Glomerular visceral epithelial cell (primary cell): Measurements from ENCODE around the gene ERVH48-1.
"Not testable (repeated sequence)": the region's sequence is repeated elsewhere in the genome, so short reads cannot be mapped to it uniquely, and the experiment has no call there.

ENCODE experiments used
- DNase-seq: peaks from one replicate; pipeline ENCODE4 v3.0.0-alpha.2; 2016; ENCODE audit errors: extremely low spot score

The ERVH48-1 gene

DNA sequence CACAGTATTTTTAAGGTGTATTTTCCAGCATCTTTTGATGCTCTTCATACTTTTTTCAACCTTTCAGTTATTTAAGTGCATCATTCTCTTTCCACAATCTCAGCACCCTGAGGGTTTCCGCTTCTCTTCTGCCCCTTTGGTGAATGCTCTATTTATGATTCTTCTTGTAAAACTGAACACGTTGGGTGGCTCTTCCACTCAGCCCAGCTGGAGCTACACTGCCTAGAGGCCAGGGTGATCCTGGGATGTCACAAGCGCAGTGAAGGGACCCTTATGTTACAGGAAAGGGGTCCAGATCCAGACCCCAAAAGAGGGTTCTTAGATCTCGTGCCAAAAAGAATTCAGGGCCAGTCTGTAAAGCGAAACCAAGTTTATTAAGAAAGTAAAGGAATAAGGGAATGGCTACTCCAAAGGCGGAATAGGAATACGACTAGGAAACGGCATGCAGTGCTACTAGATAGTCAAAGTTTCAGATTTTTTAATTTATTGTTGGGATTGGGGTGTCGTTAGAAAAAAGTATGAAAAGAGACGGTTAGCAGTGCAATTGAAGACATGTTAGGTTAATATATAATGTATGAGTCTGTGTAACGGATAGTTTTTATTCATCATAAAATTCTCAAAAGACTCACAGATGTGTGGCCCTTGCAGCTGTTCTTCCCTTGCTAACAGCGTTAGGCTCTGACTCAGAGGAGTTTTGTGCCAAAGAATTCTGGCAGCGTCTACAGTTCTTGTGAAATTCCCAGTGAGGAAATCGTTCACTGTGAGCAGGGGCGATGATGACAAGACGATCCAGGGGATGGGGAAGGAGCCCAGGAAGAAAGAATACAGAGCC, 14.4 kb upstream of the ERVH48-1 start:
- DNase-seq: peak; percentile 89

GRCh38 chr21:42938606-42938995, 13.2 kb upstream of the ERVH48-1 start:
- DNase-seq: not testable (repeated sequence)

- no peak for DNase-seq
Measured at GRCh38 chr21:42937960-42938605, 12.7 kb upstream of the ERVH48-1 start.

DNA sequence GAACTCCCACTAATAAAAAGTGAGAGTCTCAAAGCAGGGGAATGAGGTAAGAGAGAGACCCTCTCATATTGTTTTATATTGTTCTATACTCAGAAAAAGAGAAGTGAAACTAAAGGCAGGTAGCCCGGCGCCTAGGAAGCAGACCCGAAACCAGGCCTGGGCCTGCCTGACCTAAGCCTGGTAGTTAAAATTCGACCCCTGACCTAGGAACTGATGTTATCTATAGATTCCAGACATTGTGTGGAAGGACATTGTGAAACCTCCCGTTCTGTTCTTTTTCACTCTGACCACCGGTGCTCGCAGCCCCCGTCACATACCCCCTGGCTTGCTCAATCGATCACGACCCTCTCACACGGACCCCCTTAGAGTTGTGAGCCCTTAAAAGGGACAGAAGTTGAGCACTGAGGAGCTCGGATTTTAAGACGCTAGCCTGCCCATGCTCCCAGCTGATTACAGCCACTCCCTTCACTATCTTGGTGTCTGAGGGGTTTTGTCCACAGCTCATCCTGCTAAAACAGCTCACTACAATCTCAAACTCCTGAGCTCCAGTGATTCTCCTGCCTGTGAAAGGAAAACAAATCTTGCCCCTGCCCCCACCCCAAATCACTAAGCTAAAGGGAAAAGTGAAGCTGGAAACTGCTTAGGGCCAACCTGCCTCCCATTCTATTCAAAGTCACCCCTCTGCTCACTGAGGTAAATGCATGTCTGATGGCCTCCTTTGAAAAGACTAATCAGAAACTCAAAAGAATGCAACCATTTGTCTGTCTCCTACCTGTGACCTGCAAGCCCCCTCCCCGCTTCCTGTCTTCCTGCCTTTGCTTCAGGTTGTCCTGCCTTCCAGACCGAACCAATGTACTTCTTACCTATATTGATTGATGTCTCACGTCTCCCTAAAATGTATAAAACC, 11.9 kb upstream of the ERVH48-1 start:
- not testable (repeated sequence) for DNase-seq

- DNase-seq: not testable (repeated sequence)
Measured at GRCh38 chr21:42936360-42936759, 10.9 kb upstream of the ERVH48-1 start.

GRCh38 chr21:42933973-42934372, 8.5 kb upstream of the ERVH48-1 start:
- not testable (repeated sequence) for DNase-seq

- DNase-seq: not testable (repeated sequence)
Measured at GRCh38 chr21:42933137-42933970, 7.9 kb upstream of the ERVH48-1 start.

GRCh38 chr21:42932378-42933136, 7.1 kb upstream of the ERVH48-1 start:
- not testable (repeated sequence) for DNase-seq

DNA sequence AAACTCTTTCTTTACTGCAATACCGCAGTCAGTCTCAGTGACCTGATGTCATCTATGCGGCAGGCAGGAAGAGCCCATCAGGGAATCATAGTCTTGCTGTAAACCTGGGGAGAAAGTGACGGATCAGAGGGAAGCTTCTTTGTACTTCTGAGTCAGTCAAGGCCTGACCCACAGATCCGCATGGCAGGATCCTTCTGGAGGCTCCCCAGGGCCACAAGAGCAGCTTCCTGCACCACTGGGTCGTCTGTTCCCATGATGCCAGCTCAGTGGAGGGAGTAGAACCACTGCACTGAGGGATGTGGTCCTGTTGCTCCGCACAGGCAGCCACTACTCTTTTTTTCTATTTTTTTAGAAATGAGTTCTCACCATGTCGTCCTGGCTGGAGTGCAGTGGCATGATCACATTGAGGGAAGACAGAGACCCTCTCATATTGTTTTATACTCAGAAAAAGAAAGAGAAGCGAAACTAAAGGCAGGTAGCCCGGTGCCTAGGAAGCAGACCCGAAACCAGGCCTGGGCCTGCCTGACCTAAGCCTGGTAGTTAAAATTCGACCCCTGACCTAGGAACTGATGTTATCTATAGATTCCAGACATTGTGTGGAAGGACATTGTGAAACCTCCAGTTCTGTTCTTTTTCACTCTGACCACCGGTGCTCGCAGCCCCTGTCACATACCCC, 6.3 kb upstream of the ERVH48-1 start:
- no peak for DNase-seq

DNA sequence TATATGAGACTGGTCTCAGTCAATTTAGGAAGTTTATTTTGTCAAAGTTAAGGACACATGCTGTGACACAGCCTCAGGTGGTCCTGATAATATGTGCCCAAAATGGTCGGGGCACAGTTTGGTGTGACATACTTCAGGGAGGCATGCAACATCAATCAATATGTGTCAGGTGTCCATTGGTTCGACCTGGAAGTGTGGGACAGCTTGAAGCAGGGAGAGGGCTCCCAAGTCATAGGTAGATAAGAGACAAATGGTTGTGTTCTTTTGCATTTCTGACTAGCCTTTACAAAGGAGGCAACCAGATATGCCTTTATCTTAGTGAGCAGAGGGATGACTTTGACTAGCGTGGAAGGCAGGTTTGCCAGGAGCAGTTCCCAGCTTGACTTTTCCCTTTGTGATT, 4.5 kb upstream of the ERVH48-1 start:
- no peak for DNase-seq

DNA sequence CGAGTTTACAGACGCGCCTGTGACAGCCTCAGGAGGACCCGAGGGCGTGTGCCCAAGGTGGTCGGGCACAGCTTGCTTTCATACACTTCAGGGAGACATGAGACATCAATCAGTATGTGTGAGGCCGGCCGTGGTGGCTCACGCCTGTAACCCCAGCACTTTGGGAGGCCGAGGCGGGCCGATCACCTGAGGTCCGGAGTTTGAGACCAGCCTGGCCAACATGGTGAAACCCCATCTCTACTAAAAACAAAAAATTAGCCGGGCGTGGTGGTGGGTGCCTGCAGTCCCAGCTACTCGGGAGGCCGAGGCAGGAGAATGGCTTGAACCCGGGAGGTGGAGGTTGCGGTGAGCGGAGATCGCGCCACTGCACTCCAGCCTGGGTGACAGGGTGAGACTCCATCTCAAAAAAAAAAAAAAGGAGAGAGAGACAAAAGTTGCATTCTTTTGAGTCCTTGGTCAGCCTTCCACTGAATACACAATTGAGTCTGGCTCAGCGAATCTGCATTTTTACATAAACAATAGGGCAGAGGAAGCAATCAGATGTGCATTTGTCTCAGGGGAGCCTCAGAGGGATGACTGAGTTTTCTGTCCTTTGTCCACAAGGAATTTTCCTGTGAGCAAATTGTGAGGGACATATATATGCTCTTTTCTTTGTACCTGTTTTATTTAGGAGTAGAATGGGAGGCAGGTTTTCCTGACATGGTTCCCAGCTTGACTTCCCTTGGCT, 2.2 kb upstream of the ERVH48-1 start:
- not testable (repeated sequence) for DNase-seq

DNA sequence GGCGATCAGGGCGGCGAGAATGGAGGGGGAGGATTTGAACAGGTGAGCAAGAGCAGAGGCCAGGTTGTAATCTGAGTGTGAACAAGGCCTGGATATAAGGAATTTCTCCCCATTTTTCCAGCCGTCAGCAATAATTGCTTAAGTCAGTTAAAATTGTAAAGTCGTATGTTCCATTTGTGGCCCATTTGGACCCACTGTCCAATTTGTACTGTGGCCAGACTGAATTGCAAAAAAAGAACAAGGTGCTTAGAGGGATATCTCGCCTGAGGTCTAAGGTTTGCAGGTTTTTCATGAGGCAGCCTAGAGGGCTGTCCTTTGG, 1.0 kb downstream of the ERVH48-1 start:
- DNase-seq: no peak

GRCh38 chr21:42923553-42924432, 1.6 kb downstream of the ERVH48-1 start:
- DNase-seq: peak; percentile 96

- DNase-seq: no peak
Measured at GRCh38 chr21:42922918-42923317, 2.5 kb downstream of the ERVH48-1 start.

DNA sequence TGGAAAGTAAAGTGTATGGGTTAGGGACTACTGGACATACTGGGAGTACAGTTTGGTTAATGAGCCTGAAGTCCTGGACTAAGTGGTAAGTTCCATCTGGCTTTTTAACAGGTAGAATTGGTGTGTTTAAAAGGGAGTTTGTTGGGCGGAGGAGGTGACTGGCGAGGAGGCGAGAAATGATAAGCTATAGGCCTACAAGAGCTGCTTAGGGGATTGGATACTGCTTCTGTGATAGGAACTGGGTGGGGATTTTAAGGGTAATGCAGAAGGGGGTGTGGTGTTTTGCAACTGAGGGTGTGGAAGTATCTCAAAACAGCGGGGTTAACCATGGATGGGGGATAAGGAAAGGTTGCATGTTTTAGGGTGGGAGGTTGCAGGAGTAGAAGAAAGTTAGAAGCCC, 3.5 kb downstream of the ERVH48-1 start:
- no peak for DNase-seq

DNA sequence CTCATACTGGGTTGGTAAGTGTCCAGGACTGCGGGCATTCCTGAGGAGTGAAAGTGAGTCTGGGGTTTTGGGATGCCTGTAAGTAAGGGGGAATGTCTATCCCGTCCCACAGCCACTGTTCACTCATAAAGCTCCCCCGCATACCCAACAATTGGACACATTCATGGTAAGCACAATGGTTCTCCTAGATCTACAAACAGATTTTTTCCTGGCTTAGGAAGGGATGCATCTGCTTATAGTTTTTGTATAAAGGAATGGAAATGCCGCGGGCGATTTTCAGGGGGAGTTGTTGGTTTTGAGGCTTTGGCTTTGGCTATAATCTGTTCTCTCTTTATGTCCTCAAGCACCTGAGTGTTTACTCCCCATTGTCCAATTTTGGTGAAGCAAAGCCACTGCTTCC, 7.1 kb downstream of the ERVH48-1 start:
- no peak for DNase-seq

GRCh38 chr21:42913476-42913875, 12.0 kb downstream of the ERVH48-1 start:
- DNase-seq: peak; percentile 56

DNA sequence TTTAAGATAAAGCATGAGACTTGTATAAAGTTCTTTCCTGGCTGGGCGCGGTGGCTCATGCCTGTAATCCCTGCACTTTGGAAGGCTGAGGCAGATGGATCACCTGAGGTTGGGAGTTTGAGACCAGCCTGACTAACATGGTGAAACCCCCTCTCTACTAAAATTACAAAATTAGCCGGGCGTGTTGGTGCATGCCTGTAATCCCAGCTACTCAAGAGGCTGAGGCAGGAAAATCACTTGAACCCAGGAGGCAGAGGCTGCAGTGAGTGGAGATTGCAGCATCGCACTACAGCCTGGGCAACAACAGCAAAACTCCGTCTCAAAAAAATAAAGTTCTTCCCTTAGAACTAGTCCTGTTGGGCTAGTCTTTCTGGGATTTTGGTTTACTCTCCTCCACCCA, 13.5 kb downstream of the ERVH48-1 start:
- DNase-seq: not testable (repeated sequence)
